Suprapubic skin (tissue), 4 donors: ENCODE data around the gene AEBP1.

Source experiments
- CTCF ChIP-seq, 2 donors: fragments of 200-600 bp in 1 of 2; fragments of 450-650 bp in 1 of 2; sonication (generic) in 1 of 2; IDR thresholded peaks; one replicate each; pipeline ENCODE4 v1.5.1; 2016 to 2019; ENCODE audit warnings: antibody characterized with exemption in 2 of 2, mild to moderate bottlenecking in 1 of 2, moderate library complexity in 1 of 2
- EP300 ChIP-seq: sonication (generic); formaldehyde crosslinking; IDR thresholded peaks from one replicate; pipeline ENCODE4 v1.6.1; 2017; ENCODE audit warnings: antibody characterized with exemption
- POLR2A ChIP-seq, 2 donors: fragments of 450-650 bp; IDR thresholded peaks; one replicate each; pipeline ENCODE4 v1.6.1; 2017; ENCODE audit warnings: antibody characterized with exemption in 2 of 2, mild to moderate bottlenecking in 2 of 2, moderate library complexity in 2 of 2
- POLR2AphosphoS5 ChIP-seq, 3 donors: sonication (generic); formaldehyde crosslinking; IDR thresholded peaks; one replicate each; pipeline ENCODE4 v1.6.1; 2017; ENCODE audit warnings: antibody characterized with exemption in 3 of 3

GRCh38 chr7:44084701-44085100 is 19.4 kb upstream of the AEBP1 start:
- no peak for TF ChIP-seq CTCF (IDR thresholded peaks at IDR 0.05)
- TF ChIP-seq POLR2A (IDR thresholded peaks at IDR 0.05) = no peak
- no peak for TF ChIP-seq POLR2AphosphoS5 (IDR thresholded peaks at IDR 0.05)
- TF ChIP-seq EP300 = no peak
